Keratinocyte (primary cell): Measurements from ENCODE around the gene CFAP46. TPM values are rescaled to one million over a fixed set of nuclear protein-coding genes. Genes with fewer than 3 reads are reported as not detected.
"Not testable (repeated sequence)": the region's sequence is repeated elsewhere in the genome, so short reads cannot be mapped to it uniquely, and the experiment has no call there.

Experiments
- DNase-seq: peaks from one replicate; pipeline ENCODE4 v3.0.0-alpha.2; 2011; ENCODE audit warnings: low read depth, missing footprints, low spot score
- FAIRE-seq: peaks from 2 replicates; lab custom pipeline; 2011; peaks lifted over from hg19 to GRCh38; lab: Jason Lieb, UNC
- H2AFZ ChIP-seq: 2 replicates; pipeline ENCODE4 v1.6.0; 2012; ENCODE audit warnings: low read length, control low read depth, inconsistent platforms; ENCODE audit not compliant: control insufficient read depth
- H3K27ac ChIP-seq: 2 replicates; pipeline ENCODE4 v1.5.1; 2011; ENCODE audit warnings: low read length; ENCODE audit not compliant: control insufficient read depth, insufficient read depth
- H3K27me3 ChIP-seq: 3 replicates; pipeline ENCODE4 v1.6.0; 2011; ENCODE audit warnings: low read length; ENCODE audit not compliant: control insufficient read depth, insufficient read depth; ENCODE audit errors: extremely low read depth
- H3K36me3 ChIP-seq, 2 experiments: 2 replicates in 1 of 2; 3 replicates in 1 of 2; pipeline ENCODE4 v1.5.1; 2011; ENCODE audit warnings: low read length in 2 of 2, mild to moderate bottlenecking in 1 of 2; ENCODE audit not compliant: control insufficient read depth in 2 of 2, insufficient read depth in 2 of 2; ENCODE audit errors: extremely low read depth in 1 of 2
- H3K4me1 ChIP-seq: 3 replicates; pipeline ENCODE4 v1.5.1; 2011; ENCODE audit warnings: low read length; ENCODE audit not compliant: control insufficient read depth, insufficient read depth; ENCODE audit errors: extremely low read depth
- H3K4me2 ChIP-seq: 3 replicates; pipeline ENCODE4 v1.6.0; 2011; ENCODE audit warnings: low read depth, low read length; ENCODE audit not compliant: control insufficient read depth, insufficient read depth; ENCODE audit errors: extremely low read depth
- H3K4me3 ChIP-seq, 3 experiments: fragments of 200-600 bp in 1 of 3; sonication (generic) in 1 of 3; 2 replicates in 2 of 3; 3 replicates in 1 of 3; pipeline ENCODE4 v1.5.1; 2011 to 2016; ENCODE audit warnings: low read length in 3 of 3, mild to moderate bottlenecking in 3 of 3, control low read depth in 2 of 3, inconsistent platforms in 1 of 3, low read depth in 1 of 3, mixed read lengths in 1 of 3, mixed run types in 1 of 3, moderate library complexity in 1 of 3; ENCODE audit not compliant: control insufficient read depth in 2 of 3, insufficient read depth in 2 of 3; ENCODE audit errors: extremely low read depth in 1 of 3
- H3K79me2 ChIP-seq: 2 replicates; pipeline ENCODE4 v1.6.0; 2012; ENCODE audit warnings: low read length; ENCODE audit not compliant: control insufficient read depth, insufficient read depth
- H3K9ac ChIP-seq: 3 replicates; pipeline ENCODE4 v1.6.0; 2011; ENCODE audit warnings: low read length; ENCODE audit not compliant: control insufficient read depth, insufficient read depth; ENCODE audit errors: extremely low read depth
- H3K9me1 ChIP-seq: 3 replicates; pipeline ENCODE4 v1.6.0; 2011; ENCODE audit warnings: low read length; ENCODE audit not compliant: control insufficient read depth, insufficient read depth; ENCODE audit errors: extremely low read depth
- H3K9me3 ChIP-seq: 2 replicates; pipeline ENCODE4 v1.5.1; 2012; ENCODE audit warnings: low read depth, low read length; ENCODE audit not compliant: control insufficient read depth
- H4K20me1 ChIP-seq: 3 replicates; pipeline ENCODE4 v1.6.0; 2011; ENCODE audit warnings: low read length; ENCODE audit not compliant: control insufficient read depth, insufficient read depth; ENCODE audit errors: extremely low read depth
- CTCF ChIP-seq, 3 experiments: IDR thresholded peaks in 1 of 3; conservative IDR thresholded peaks in 1 of 3; optimal IDR thresholded peaks in 1 of 3; 2 replicates in 2 of 3; 3 replicates in 1 of 3; pipeline versions ENCODE3 to v1.5.1; 2011; ENCODE audit warnings: low read length in 3 of 3, mild to moderate bottlenecking in 3 of 3, moderate library complexity in 2 of 3, control low read depth in 1 of 3, inconsistent platforms in 1 of 3; ENCODE audit not compliant: insufficient read depth in 2 of 3; ENCODE audit errors: extremely low read depth in 1 of 3
- EZH2 ChIP-seq: IDR thresholded peaks from one replicate; pipeline ENCODE4 v1.6.1; 2012; ENCODE audit warnings: inconsistent platforms, mild to moderate bottlenecking, low read length, moderate library complexity
- dilution Hi-C: fragments of 300-500 bp; cut with MboI; formaldehyde crosslinking; loops from one replicate; pipeline ENCODE4 v1.7.0; 2020; ENCODE audit warnings: low sequenced_read_pairs; ENCODE audit not compliant: extremely low pct_ligation_motif_present
- polyA plus RNA-seq, 5 experiments: library from polyadenylated mRNA; depleted of rRNA in 3 of 5; stranded (reverse) in 3 of 5; stranded (forward) in 1 of 5; unstranded in 1 of 5; fragments of >200 nt; gene quantifications; 1 replicate in 1 of 5; 2 replicates in 3 of 5; 3 replicates in 1 of 5; pipeline versions ENCODE4 v1.2.1 to v1.2.3, GENCODE V29; 2011 to 2012; ENCODE audit warnings: missing spikeins in 2 of 5, low read depth in 1 of 5, low replicate concordance in 1 of 5

CFAP46 gene
- polyA plus RNA-seq, 1 donor (not counting 4 experiments of a cell fraction or from before 2014, with no cell fraction given), result 1.00 TPM

GRCh38 chr10:132888898-132889490 is 53.4 kb downstream of the CFAP46 start:
- Histone ChIP-seq H2AFZ (no peak overlapping the region), H3K9ac (no peak overlapping the region)

GRCh38 chr10:132888446-132888845 is 53.9 kb downstream of the CFAP46 start:
- DNase-seq, H3K4me2 ChIP-seq, H3K4me1 ChIP-seq, H3K27me3 ChIP-seq, H3K9ac ChIP-seq, FAIRE-seq, H3K27ac ChIP-seq, H3K4me3 ChIP-seq, dilution Hi-C loops, H4K20me1 ChIP-seq, H3K36me3 ChIP-seq, H3K79me2 ChIP-seq, H3K9me1 ChIP-seq, H2AFZ ChIP-seq, H3K9me3 ChIP-seq: not testable (repeated sequence)

More at GRCh38 chr10:132888898-132889490, 53.4 kb downstream of the CFAP46 start:
- Histone ChIP-seq H4K20me1 (no peaks in the 10 kb centered on the region), H3K4me2 (no peak overlapping the region), H3K9me3 (no peaks in the 10 kb centered on the region), H3K4me3 (no peak overlapping the region), H3K36me3 (no peaks in the 10 kb centered on the region), H3K9me1 (no peaks in the 10 kb centered on the region), H3K79me2 (no peaks in the 10 kb centered on the region), H3K27me3 (no peaks in the 10 kb centered on the region), H3K4me1 (peaks cover 6% of the 10 kb centered on the region), H3K27ac (no peak overlapping the region)
- TF ChIP-seq CTCF (optimal IDR thresholded peaks at IDR 0.05 in 1 of 3, IDR thresholded peaks at IDR 0.05 in 1 of 3, conservative IDR thresholded peaks at IDR 0.05 in 1 of 3; ENCODE audit: extremely low read depth in 1 of 3, insufficient read depth in 2 of 3, low read length in 3 of 3), result no peak
- TF ChIP-seq EZH2, result no peak
- DNase-seq (no peak), FAIRE-seq (no peak)
- dilution Hi-C loops, result no loop called here
